ENCODE results near the gene UBE2G1.
A peak's percentile ranks its signal among the peaks of the same experiment; 100 is the strongest.
"Not testable (repeated sequence)": the region's sequence is repeated elsewhere in the genome, so short reads cannot be mapped to it uniquely, and the experiment has no call there.

Gene UBE2G1

GRCh38 chr17:4366327-4367063 is at the start of gene UBE2G1:
TSS of gene UBE2G1 (minus strand) at chr17:4366675. CDS start at chr17:4366316, 359 bp downstream.
- peak; percentile 95 for DNase-seq (ENCODE audit: low read depth, low spot score)

- DNase-seq (ENCODE audit: low read depth, low spot score): peak; percentile 88
These were observed 46.7 kb upstream of the UBE2G1 start for GRCh38 chr17:4412933-4413831.

GRCh38 chr17:4411201-4411600 is 44.7 kb upstream of the UBE2G1 start:
- no peak for DNase-seq (ENCODE audit: low read depth, low spot score)

- no peak for DNase-seq (ENCODE audit: low read depth, low spot score)
These were observed 43.2 kb upstream of the UBE2G1 start for GRCh38 chr17:4409659-4410058.

GRCh38 chr17:4407851-4408250 is 41.4 kb upstream of the UBE2G1 start:
- no peak for DNase-seq (ENCODE audit: low read depth, low spot score)

- no peak for DNase-seq (ENCODE audit: low read depth, low spot score)
These were observed 40.7 kb upstream of the UBE2G1 start for GRCh38 chr17:4407216-4407615.

GRCh38 chr17:4406386-4406785 is 39.9 kb upstream of the UBE2G1 start:
- DNase-seq (ENCODE audit: low read depth, low spot score): no peak

GRCh38 chr17:4405699-4406098 is 39.2 kb upstream of the UBE2G1 start:
- DNase-seq (ENCODE audit: low read depth, low spot score): no peak

GRCh38 chr17:4405038-4405669 is 38.7 kb upstream of the UBE2G1 start:
- no peak for DNase-seq (ENCODE audit: low read depth, low spot score)

GRCh38 chr17:4397840-4398239 is 31.4 kb upstream of the UBE2G1 start:
- no peak for DNase-seq (ENCODE audit: low read depth, low spot score)

GRCh38 chr17:4395111-4395478 is 28.6 kb upstream of the UBE2G1 start:
- DNase-seq (ENCODE audit: low read depth, low spot score): no peak

- no peak for DNase-seq (ENCODE audit: low read depth, low spot score)
These were observed 28.0 kb upstream of the UBE2G1 start for GRCh38 chr17:4394208-4395110.

- DNase-seq (ENCODE audit: low read depth, low spot score): no peak
These were observed 27.3 kb upstream of the UBE2G1 start for GRCh38 chr17:4393806-4394205.

- DNase-seq (ENCODE audit: low read depth, low spot score): no peak
These were observed 22.6 kb upstream of the UBE2G1 start for GRCh38 chr17:4389079-4389478.

- no peak for DNase-seq (ENCODE audit: low read depth, low spot score)
These were observed 20.7 kb upstream of the UBE2G1 start for GRCh38 chr17:4387137-4387536.

- no peak for DNase-seq (ENCODE audit: low read depth, low spot score)
These were observed 19.9 kb upstream of the UBE2G1 start for GRCh38 chr17:4386406-4386805.

GRCh38 chr17:4381690-4382671 is 15.5 kb upstream of the UBE2G1 start:
- no peak for DNase-seq (ENCODE audit: low read depth, low spot score)

- DNase-seq (ENCODE audit: low read depth, low spot score): no peak
These were observed 12.2 kb upstream of the UBE2G1 start for GRCh38 chr17:4378626-4379025.

- DNase-seq (ENCODE audit: low read depth, low spot score): not testable (repeated sequence)
These were observed 10.8 kb upstream of the UBE2G1 start for GRCh38 chr17:4377247-4377646.

- not testable (repeated sequence) for DNase-seq (ENCODE audit: low read depth, low spot score)
These were observed 9.4 kb upstream of the UBE2G1 start for GRCh38 chr17:4375796-4376440.
